ENCODE results near the gene COX6A2.
A peak's percentile ranks its signal among the peaks of the same experiment; 100 is the strongest.

The COX6A2 gene

GRCh38 chr16:31410082-31410481 is 18.1 kb downstream of the COX6A2 start:
- DNase-seq (ENCODE audit: low read depth, low spot score): no peak

GRCh38 chr16:31409433-31409832 is 18.7 kb downstream of the COX6A2 start:
- no peak for DNase-seq (ENCODE audit: low read depth, low spot score)

- no peak for DNase-seq (ENCODE audit: low read depth, low spot score)
Measured at GRCh38 chr16:31407406-31407805, 20.8 kb downstream of the COX6A2 start.

DNA sequence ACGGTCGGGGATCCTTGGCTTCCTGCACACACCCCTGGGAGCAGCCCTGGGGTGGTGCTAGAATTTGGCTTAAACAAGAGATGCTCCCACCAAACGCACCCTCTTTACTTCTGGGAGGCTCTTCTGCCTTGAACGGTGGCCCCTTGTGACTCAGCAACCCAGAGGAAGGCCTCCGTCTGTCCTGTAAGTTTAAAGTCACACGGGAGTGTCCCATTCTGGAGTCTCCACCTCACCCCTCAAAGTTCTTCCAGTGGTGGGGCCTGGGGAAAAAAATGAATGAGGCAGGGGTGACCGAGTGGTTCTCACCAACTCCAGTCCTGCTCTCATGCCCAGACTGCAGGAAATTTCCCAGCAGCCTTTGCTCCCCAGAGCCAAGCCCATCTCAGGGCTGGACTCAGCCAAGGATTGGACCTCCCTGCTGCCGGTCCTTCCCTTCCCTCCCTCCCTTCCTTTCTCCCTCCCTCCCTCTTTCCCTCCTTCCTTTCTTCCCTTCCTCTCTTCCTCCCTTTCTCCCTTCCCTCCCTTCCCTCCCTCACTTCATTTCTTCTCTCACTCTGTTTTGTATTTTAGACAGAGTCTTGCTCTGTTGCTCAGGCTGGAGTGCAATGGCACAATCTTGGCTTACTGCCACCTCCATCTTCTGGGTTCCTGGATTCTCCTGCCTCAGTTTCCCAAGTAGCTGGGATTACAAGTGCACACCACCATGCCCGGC is 23.7 kb downstream of the COX6A2 start:
- no peak for DNase-seq (ENCODE audit: low read depth, low spot score)

GRCh38 chr16:31403590-31404352 is 24.4 kb downstream of the COX6A2 start:
- DNase-seq (ENCODE audit: low read depth, low spot score): no peak

DNA sequence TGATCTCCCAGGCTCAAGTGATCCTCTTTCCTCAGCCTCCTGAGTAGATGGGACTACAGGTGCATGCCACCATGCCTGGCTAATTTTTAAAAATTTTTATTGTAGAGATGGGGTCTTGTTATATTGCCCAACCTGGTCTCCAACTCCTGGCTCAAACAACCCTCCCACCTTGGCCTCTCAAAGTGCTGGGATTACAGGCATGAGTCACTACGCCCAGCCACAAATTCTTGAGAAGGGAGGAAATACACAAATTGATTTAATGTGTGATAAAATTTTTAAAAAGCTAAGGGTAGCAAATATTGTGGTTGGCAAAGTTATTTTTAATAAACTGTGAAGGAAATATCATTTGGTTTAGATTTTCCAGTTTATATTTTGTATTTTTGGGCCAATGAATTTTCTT is 25.5 kb downstream of the COX6A2 start:
- no peak for DNase-seq (ENCODE audit: low read depth, low spot score)

DNA sequence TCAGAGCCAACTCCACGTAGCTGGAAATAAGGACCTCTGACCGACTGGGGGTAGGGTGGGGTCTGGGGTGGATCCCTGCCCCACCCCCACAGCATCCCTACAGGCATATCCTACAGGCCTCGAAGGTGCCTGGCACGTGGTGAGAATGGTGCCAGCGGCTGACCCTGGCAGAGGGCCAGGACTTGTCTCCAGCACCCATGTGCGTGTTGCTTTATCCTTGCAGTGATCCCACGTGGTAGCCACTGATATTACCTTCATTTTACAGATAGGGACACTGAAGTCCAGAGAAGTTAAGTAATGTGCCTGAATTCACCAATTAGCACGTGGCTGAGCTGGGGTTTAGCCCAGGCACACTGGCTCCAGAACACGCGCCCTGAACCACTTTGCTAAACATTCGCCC is 26.7 kb downstream of the COX6A2 start:
- DNase-seq (ENCODE audit: low read depth, low spot score): no peak

- no peak for DNase-seq (ENCODE audit: low read depth, low spot score)
Measured at GRCh38 chr16:31400191-31400590, 28.0 kb downstream of the COX6A2 start.

- DNase-seq (ENCODE audit: low read depth, low spot score): no peak
Measured at GRCh38 chr16:31397701-31398100, 30.5 kb downstream of the COX6A2 start.

DNA sequence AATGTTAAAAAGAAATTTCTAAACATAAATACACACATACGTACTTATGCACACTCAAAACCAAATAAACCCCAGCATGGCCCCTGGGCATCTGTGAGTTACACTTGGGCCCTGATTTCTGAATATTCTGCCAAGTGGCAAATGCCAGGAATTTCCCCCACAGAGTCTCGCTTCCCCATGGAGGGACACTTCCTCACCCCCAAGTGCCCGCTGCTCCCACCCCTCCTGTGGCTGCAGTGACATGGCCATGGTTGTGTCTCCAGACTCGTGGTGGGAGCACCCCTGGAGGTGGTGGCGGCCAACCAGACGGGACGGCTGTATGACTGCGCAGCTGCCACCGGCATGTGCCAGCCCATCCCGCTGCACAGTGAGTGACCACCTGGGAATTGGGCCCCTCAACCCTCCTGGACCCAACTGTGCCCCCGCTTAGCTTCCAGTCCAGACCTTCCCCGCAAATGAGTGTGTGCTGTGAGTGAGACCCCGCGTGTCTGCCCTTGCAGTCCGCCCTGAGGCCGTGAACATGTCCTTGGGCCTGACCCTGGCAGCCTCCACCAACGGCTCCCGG is 31.0 kb downstream of the COX6A2 start:
- DNase-seq (ENCODE audit: low read depth, low spot score): no peak

DNA sequence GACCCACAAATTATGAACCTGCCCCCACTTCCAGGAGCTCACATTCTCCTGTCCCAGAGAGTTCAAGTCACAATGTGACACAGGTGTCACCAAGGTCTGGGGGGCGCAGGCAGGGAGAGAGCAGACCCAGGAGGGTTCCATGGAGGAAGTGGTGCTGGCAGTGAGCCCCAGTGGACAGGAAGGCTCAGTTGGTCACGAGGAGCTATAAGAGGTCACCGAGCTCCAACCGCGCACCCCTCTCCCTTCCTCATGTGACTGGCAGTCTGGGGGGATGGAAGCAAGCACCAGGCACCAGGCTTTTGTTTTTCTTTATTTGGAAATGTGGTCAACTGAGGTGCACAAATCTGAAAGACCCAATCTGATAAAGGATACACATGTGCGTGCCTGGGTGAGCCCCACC is 32.5 kb downstream of the COX6A2 start:
- no peak for DNase-seq (ENCODE audit: low read depth, low spot score)

- no peak for DNase-seq (ENCODE audit: low read depth, low spot score)
Measured at GRCh38 chr16:31393056-31393455, 35.1 kb downstream of the COX6A2 start, which contains the start of gene ITGAD. Gene ITGAD (plus strand): TSS chr16:31393335. CDS start chr16:31393361, 26 bp downstream.

- DNase-seq (ENCODE audit: low read depth, low spot score): no peak
Measured at GRCh38 chr16:31390504-31391041, 37.6 kb downstream of the COX6A2 start.

- DNase-seq (ENCODE audit: low read depth, low spot score): no peak
Measured at GRCh38 chr16:31388535-31388934, 39.6 kb downstream of the COX6A2 start.

DNA sequence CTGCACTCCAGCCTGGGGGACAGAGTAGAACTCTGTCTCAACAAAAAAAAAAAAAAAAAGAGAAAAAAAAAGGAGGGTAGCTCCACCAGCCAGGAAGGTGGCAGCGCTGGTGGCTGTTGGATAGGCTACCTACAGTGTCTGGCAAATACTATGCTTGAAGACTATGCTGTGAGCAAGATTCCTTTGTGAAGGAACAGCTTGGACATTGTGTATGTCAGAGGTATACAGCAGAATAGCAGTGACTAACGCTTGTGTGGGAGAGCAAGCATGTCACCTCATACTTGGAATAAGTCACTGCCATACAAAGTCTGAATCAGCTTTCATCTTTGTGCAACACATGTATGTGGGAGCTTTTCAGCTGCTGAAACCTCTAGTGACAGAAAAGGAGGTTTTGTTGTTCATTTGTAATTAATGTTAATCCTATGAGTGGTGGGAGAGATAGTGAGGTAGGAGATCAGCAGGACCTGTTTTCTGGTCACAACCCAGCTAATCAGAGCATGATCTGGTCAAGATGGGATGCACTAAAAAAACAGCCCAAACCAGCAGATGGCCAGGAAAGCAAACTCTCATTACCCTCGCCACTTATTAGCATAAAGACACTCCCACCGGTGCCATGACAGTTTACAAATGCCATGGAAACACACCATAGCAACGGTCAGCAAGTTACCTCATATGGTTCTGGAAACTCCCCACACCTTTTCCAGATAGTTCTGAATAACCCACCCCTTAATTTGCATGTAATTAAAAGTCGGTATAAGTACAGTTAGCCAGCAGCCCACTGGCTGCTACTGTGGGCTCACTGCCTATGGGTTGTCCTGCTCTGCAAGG is 41.8 kb downstream of the COX6A2 start:
- DNase-seq (ENCODE audit: low read depth, low spot score): no peak

GRCh38 chr16:31385680-31386079 is 42.5 kb downstream of the COX6A2 start:
- DNase-seq (ENCODE audit: low read depth, low spot score): no peak

DNA sequence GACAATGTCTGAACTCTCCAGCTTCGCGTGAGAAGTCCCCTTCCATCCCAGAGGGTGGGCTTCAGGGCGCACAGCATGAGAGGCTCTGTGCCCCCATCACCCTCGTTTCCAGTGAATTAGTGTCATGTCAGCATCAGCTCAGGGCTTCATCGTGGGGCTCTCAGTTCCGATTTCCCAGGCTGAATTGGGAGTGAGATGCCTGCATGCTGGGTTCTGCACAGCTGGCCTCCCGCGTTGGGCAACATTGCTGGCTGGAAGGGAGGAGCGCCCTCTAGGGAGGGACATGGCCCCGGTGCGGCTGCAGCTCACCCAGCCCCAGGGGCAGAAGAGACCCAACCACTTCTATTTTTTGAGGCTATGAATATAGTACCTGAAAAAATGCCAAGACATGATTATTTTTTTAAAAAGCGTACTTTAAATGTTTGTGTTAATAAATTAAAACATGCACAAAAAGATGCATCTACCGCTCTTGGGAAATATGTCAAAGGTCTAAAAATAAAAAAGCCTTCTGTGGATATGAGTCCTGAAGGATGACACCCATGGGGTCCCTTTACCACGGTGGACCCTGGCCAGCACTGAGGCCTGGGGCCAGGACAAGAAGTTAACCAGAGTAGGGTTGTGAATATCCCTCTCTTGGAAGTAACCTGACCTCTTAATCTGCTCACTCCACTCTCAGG is 45.5 kb downstream of the COX6A2 start:
- peak; percentile 6 for DNase-seq (ENCODE audit: low read depth, low spot score)

DNA sequence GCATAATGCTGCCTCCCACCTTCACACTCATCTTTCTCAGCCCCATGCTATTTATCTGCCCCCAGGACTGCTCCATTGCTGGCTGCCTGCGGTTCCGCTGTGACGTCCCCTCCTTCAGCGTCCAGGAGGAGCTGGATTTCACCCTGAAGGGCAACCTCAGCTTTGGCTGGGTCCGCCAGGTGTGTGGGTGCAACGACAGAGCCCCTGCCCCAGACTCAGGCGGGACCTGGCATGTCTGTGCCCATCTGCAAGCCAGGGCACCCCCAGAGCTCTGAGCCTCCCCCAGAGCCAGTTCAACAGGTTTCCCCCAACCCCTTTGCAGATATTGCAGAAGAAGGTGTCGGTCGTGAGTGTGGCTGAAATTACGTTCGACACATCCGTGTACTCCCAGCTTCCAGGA is 48.0 kb downstream of the COX6A2 start:
- no peak for DNase-seq (ENCODE audit: low read depth, low spot score)

All from activated CD4-positive, CD25-positive, alpha-beta regulatory T cell treated with anti-CD3 and anti-CD28 coated beads, Interleukin-2, amount 50 U/mL, for 16 hours (primary cell).